ENCODE measurements around the gene DIPK1A. TPM values are rescaled to one million over a fixed set of nuclear protein-coding genes. Genes with fewer than 3 reads are reported as not detected.

DIPK1A gene
- total RNA-seq, 4 donors from 2014 or later, result 11.7 to 17.5 (median 15.1) TPM

DNA sequence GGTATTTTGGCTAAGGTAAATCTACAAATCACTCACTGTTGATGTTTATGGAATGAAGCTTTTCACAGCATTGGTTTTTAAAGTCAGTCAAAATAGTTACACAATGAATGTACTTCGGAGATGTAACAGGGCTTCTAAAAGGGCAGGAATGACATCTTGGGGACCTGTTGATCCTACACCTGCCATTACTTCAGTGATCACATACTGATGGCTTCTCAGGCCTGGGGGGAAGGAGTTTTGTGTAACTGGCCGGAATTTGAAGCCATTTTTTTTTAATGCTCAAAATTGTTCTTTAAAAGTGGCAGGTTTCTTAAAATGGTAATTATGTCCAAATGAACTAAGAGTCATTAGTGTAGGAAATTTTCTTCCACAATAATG, 118.2 kb downstream of the DIPK1A start:
- H3K4me3 ChIP-seq (replicated peaks in 1 of 3), result no peak overlapping the region
- H3K9me3 ChIP-seq, result no peaks in the 10 kb centered on the region
- no peaks in the 10 kb centered on the region for H3K27me3 ChIP-seq
- H3K27ac ChIP-seq, result no peak overlapping the region
- intact Hi-C loops (cut with DNase I), result no loop called here
- peaks cover 0 to under 1% of the 10 kb centered on the region in 2 donors for H3K4me1 ChIP-seq
- peaks cover 43 to 52% of the 10 kb centered on the region in 2 donors for H3K36me3 ChIP-seq
- 39 to 50% methylated on average over 2 of the region's 2 CpGs for WGBS, 2 donors
- TF ChIP-seq, protein P1, sequence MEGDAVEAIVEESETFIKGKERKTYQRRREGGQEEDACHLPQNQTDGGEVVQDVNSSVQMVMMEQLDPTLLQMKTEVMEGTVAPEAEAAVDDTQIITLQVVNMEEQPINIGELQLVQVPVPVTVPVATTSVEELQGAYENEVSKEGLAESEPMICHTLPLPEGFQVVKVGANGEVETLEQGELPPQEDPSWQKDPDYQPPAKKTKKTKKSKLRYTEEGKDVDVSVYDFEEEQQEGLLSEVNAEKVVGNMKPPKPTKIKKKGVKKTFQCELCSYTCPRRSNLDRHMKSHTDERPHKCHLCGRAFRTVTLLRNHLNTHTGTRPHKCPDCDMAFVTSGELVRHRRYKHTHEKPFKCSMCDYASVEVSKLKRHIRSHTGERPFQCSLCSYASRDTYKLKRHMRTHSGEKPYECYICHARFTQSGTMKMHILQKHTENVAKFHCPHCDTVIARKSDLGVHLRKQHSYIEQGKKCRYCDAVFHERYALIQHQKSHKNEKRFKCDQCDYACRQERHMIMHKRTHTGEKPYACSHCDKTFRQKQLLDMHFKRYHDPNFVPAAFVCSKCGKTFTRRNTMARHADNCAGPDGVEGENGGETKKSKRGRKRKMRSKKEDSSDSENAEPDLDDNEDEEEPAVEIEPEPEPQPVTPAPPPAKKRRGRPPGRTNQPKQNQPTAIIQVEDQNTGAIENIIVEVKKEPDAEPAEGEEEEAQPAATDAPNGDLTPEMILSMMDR (IDR thresholded peaks at IDR 0.05), result no peak
- no peak for DNase-seq

DNA sequence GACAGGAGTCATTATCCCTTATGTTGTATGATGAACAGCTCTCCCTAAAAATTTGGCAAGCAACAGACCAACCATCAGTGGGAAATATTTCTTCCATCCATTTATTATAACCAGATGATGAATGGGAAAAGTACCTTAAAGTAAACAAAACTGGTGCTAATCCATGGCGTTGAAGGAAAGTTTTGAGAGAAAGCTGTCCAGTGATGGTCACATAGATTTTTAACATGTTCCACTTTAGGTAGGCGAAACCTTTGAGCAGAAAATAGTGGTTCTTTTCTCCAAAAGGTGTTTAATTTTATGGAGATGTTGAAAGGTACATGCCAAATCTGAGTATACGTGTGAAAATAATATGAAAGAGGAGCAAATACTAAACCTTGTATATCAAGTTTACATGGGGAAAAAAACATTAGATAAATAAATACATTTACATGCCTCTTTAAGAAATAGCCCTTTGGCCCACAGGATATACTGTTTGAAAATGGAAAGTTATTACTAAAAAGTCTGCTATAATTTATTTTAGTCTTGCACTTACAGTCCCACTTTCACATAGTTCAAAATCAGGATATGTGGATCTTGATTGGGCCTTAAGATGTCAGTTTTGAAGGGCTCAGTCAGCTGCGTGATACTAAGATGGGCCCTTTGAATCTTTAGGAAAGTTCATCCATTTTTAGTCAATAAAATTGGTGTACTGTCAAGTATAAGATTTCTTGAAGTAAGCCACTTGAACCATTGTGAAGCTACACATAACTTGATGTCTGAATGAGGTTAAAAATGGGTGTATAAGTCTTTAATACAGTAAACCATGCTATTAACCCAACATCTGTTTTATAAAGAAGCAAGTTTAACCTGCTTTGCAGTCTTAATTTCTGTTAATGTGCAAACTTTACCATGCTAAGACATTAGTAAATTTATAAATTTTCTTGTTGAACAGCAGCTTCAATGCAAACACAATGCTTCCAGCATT, 118.9 kb downstream of the DIPK1A start:
- WGBS, 2 donors, result 90 to 92% methylated on average over 4 of the region's 4 CpGs
- intact Hi-C loops (cut with DNase I), result no loop called here
- Histone ChIP-seq H3K9me3 (no peaks in the 10 kb centered on the region), H3K36me3 (peaks cover 48 to 58% of the 10 kb centered on the region in 2 donors), H3K4me3 (replicated peaks in 1 of 3) (no peak overlapping the region), H3K4me1 (peaks cover 0 to 4% of the 10 kb centered on the region in 2 donors), H3K27ac (no peak overlapping the region), H3K27me3 (no peaks in the 10 kb centered on the region)
- TF ChIP-seq POLR2A (IDR thresholded peaks at IDR 0.05), result no peak
- TF ChIP-seq, protein P1 (IDR thresholded peaks at IDR 0.05), result no peak
- no peak for DNase-seq

DNA sequence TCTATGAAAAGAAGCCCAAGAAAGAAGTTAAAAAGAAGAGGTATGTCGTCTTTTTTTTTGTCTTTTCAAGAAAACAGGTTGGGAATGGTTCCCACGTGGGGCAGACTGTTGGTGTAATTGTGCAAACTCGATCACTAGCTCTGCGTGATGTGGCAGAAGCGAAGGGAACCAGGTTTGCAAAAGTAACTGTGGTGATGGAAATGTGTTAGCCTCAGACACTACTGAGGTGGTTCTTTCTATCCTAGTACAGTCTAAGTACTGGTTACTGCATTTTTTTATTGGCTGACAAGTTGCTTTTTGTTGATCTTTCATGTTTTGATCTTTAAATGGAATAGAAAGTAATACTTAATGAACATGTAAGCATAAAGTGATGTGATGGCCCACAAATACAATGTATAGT, 120.7 kb downstream of the DIPK1A start:
- 70 to 74% methylated on average over 5 of the region's 5 CpGs for WGBS, 2 donors
- no peak overlapping the region for H3K27ac ChIP-seq
- peaks cover 0 to 4% of the 10 kb centered on the region in 2 donors for H3K4me1 ChIP-seq
- TF ChIP-seq, protein P1 (IDR thresholded peaks at IDR 0.05), result no peak
- TF ChIP-seq POLR2A (IDR thresholded peaks at IDR 0.05), result no peak
- no peaks in the 10 kb centered on the region for H3K27me3 ChIP-seq
- H3K4me3 ChIP-seq (replicated peaks in 1 of 3), result no peak overlapping the region
- intact Hi-C loops (cut with DNase I), result no loop called here
- no peak for DNase-seq
- peaks cover 59 to 71% of the 10 kb centered on the region in 2 donors for H3K36me3 ChIP-seq
- H3K9me3 ChIP-seq, result no peaks in the 10 kb centered on the region

DNA sequence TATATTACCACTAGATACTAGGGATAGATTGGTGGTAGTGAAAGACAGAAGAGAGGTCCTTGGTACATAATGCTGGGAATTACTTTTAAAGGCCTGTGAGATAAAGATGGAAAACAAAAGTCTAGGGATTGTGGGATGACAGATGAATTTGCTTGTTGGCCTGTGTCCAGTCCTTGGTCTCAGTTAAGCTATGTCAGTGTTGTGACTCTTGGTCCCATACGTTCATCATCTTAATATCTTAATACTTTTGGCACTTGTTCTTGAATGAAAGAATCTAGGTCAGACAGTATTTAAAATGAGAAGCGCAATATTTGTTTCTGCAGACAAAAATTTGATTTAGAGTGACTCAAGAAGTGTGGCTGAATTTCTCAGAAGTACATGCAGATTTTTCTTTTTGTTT, 121.8 kb downstream of the DIPK1A start:
- TF ChIP-seq POLR2A (IDR thresholded peaks at IDR 0.05), result no peak
- TF ChIP-seq, protein P1 (IDR thresholded peaks at IDR 0.05), result no peak
- H3K4me1 ChIP-seq, result peaks cover 0 to 4% of the 10 kb centered on the region in 2 donors
- no peaks in the 10 kb centered on the region for H3K9me3 ChIP-seq
- DNase-seq, result no peak
- H3K27me3 ChIP-seq, result no peaks in the 10 kb centered on the region
- intact Hi-C loops (cut with DNase I), result no loop called here
- peaks cover 66 to 81% of the 10 kb centered on the region in 2 donors for H3K36me3 ChIP-seq
- no peak overlapping the region for H3K4me3 ChIP-seq (replicated peaks in 1 of 3)
- WGBS, 2 donors, result 71 to 82% methylated on average over 2 of the region's 2 CpGs
- H3K27ac ChIP-seq, result no peak overlapping the region

DNA sequence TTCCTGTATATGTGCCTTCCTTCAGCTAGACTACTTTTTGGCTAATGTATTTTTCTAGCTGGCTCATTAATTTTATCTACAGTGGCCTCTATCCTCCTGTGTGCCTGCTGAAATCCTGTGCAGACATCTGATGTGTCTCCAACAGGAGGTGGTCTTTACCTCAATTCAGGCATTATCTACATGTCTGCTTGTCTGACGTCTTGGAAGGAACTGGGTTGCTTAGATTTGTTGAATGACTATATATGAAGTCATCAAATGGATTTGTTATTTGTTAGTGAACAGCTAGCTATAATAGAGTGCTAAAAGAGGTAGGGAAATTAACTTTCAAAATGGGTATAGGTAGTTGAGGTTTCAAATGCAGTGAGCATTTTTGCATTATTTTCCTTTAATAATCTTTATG, 122.7 kb downstream of the DIPK1A start:
- peaks cover 8 to 13% of the 10 kb centered on the region in 2 donors for H3K4me1 ChIP-seq
- WGBS, 2 donors, result 0% methylated on average over 1 of the region's 1 CpG
- intact Hi-C loops (cut with DNase I), result no loop called here

More for the DNA sequence above, 122.7 kb downstream of the DIPK1A start:
- TF ChIP-seq, protein P1 (IDR thresholded peaks at IDR 0.05), result no peak
- TF ChIP-seq POLR2A (IDR thresholded peaks at IDR 0.05), result no peak
- Histone ChIP-seq H3K27me3 (no peaks in the 10 kb centered on the region), H3K9me3 (no peaks in the 10 kb centered on the region), H3K36me3 (peaks cover 70 to 81% of the 10 kb centered on the region in 2 donors), H3K4me3 (replicated peaks in 1 of 3) (no peak overlapping the region), H3K27ac (no peak overlapping the region)
- DNase-seq, result no peak

Data from thyroid gland (tissue), 4 donors.